Inflammatory macrophage treated with lipopolysaccharide for 4 hours (primary cell): Measurements from ENCODE around the gene TMEM121.
"Not testable (repeated sequence)": the region's sequence is repeated elsewhere in the genome, so short reads cannot be mapped to it uniquely, and the experiment has no call there.

Source experiments
- DNase-seq: peaks from one replicate; pipeline ENCODE4 v3.0.0-alpha.2; 2020

Gene TMEM121

DNA sequence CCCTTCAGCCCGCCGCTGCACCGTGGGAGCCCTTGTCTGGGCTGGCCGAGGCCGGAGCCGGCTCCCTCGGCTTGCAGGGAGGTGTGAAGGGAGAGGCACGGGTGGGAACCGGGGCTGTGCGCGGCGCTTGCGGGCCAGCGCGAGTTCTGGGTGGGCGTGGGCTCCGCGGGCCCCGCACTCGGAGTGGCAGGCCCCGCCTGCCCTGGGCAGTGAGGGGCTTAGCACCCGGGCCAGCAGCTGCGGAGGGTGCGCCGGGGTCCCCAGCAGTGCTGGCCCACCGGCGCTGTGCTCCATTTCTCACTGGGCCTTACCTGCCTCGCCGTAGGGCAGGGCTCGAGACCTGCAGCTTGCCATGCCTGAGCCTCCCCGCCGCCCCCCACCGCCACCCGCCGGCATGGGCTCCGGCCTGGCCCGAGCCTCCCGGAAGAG, 21.4 kb downstream of the TMEM121 start:
- no peak for DNase-seq

DNA sequence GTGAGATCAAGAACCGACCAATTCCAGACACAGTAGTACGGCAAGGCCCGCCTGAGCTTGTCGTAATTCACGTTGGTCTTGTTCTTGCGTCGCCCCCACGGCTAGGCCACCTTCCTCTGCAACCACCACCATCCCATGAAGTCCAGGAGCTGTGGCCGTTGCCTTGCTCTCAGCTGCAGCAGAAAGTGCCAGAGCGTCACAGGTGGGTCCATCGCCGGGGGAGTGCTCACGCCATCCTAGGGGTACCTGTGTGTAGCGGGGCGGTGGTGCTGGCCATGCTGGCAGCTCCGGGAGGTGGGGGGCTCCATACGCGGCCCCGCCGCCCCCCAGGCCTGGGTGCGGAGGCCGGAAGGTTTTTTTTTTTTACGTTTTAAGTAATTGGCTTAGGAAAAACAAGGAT, 23.1 kb downstream of the TMEM121 start:
- no peak for DNase-seq

DNA sequence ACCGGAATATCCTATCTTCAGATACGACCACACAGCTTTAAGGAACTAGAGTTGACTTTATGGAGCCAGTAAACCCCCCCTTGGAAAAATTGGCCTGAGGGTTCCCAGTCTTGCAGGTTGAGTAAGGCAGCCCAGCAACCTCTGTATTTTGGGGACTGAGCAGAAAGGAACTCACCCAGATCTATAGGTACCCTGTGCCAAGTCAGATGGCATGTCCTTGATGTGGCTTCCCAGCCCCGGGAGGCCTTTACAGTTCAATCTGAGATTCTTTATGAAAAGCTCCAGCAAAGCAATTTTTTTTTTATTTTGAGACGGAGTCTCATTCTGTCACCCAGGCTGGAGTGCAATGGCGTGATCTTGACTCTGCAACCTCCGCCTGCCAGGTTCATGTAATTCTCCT, 27.6 kb downstream of the TMEM121 start:
- no peak for DNase-seq

DNA sequence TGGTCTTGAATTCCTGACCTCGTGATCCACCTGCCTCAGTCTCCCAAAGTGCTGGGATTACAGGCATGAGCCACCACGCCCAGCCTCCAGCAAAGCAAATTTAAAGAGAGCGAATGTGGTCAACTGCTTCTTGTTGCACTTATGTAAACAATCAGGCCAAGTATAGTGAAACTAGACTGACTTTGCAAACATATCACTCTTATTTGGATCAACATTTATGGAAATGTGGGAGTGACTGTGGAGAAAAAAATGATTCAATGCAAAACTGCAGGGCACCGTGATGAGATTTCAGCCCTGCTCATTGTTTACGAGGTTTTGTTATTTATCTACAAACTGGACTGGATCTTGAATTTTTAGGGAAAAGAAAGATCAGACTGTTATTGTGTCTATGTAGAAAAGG, 28.1 kb downstream of the TMEM121 start:
- no peak for DNase-seq

DNA sequence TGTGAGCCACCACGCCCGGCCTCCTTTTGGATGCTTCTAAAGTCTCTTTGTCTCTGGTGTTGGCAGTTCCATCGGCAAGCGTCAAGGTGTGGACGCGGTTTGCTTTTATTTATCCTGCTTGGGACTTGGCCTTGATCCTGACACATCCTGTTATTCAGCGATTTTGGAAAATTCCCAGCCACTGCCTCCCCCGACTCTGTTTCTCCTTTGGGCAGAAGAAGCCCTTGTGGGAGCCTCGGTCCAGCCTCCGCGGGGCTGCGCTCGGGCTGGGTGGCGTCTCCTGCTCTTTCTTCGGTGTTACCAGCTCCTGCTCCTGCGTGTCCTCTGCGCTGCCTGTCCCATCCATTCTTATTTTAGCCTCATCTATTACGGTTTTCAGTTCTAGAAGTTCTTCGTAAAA, 31.3 kb downstream of the TMEM121 start:
- not testable (repeated sequence) for DNase-seq

DNA sequence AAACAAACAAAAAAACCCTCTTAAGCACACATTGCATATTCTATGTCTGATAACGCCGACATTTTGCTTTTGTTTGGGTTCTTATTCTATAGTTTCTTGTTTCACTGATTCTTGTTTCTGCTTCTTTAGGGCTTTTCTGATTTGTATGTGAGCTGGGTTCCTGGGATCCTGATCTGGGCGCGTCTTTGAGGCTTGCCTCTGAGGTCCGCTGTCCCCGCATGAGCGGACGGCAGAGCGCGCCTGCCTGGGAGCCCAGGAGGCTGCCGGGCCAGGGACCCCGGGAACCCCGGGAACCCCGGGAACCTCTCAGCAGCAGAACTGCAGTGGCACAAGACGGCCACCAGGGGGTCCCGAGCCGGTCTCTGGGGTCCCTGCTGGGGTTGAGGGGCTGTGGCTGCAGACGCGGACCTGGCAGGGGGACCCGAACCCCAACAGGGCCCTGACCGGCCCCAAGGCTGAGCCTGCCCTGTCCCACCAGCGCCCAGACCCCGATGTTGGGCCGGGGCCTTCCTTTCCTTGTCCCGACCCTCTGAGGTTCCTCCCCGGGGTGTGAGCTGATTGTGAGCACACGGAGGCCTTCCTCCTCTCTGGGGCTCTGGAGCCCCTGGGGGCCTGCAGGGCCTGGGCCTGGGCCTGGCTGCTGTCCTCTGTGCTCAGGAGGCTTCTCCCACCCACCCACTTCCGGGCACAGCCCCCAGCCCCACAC, 32.2 kb downstream of the TMEM121 start:
- not testable (repeated sequence) for DNase-seq

DNA sequence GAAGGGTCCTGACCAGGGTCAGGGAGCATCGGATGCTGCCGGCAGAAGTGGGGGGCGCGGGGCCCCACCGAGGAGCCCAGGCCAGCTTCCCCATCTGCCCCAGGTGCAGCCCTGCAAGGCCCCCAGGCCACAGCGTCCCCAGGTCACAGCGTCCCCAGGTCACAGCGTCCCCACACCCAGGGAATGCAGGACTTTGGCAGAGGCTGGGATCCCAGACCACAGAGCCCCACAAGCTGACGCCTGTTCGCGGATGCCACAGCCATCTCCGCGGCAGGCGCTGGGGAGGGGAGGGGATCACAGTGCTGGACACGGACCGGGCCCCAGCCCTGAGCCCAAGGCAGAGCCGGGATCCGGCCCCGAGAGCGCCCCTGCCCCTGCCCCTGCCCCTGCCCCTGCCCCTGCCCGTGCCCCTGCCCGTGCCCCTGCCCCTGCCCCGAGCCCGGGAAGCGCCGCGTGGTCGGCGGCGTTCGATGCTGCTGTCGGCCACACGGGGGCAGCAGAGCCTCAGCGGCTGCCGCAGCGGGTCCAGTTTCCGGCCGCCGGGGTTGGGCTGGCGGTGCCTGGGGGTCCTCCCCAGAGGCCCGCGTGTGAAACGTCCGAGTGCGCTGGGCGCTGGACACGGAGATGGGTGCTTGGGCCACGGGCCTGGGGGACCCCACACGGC, 33.1 kb downstream of the TMEM121 start:
- DNase-seq = not testable (repeated sequence)

DNA sequence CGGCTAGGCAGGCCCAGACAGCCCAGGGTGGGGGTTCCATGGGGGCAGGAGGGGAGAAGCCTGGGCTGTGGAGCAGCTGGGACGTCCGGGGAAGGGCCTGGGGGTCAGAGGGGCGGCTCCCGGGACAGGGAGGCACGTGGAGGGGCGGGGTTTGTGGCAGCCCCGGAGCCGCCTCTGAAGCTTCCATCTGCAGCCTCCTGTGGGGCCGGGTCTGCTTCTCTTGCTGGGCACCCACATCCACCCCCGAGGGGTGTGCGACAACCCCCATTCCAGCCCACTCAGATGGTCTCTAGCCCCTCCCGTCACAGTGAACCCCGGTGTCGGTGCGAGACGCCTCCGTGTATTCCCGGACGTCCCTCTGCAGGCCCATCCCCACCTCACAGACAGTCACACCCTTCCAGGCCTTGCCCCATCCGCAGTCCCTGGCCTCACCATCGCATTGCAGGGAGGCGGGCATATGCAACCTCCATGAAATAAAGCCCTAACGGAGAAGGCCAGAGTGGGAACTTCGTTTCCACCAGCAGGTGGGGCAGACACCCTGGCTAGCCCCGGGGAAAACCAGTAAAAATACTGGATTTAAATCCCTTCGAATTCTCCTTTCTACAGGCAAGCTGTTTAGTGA, 33.8 kb downstream of the TMEM121 start:
- DNase-seq = not testable (repeated sequence)

DNA sequence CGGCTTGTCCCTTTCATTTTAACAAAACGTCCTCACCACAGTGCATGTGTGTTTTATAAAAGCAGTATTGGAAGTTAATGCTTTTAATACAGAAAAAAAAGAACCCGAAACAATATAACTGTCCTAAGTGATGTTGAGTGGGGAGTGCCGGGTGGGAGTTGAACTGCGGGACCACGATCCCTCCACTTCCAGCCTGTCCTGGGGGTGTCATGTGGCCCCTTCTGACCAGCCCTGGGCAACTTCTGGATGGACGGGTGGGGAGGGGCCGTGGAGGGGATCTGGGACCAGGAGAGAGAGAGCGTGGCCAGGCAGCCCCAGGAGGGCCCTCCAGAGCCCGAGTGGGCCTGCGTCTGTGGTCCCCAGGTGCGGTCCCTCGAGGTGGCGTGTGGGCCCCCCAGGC, 35.0 kb downstream of the TMEM121 start:
- not testable (repeated sequence) for DNase-seq

DNA sequence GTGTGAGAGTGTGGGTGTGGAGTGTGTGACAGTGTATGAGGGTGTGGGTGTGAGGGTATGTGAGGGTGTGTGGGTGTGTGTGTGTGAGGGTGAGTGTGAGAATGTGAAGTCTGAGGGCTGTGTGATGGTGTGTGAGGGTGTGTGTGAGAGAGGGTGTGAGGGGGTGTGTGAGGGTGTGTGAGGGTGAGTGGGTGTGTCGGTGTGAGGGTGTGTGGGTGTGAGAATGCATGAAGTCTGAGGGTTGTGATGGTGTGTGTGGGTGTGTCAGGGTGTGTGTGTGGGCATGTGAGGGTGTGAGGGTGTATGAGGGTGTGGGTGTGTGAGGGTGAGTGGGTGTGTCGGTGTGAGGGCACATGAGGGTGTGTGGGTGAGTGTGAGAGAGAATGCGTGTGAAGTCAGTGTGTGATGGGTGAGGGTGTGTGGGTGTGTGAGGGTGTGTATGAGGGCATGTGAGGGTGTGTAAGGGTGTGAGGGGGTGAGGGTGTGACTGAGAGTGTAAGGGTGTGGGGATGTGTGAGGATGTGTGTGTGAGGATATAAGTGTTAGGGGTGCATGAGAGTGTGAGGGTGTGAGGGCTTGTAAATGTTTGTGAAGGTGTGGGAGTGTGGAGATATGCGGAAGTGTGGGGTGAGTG, 36.4 kb downstream of the TMEM121 start:
- no peak for DNase-seq

DNA sequence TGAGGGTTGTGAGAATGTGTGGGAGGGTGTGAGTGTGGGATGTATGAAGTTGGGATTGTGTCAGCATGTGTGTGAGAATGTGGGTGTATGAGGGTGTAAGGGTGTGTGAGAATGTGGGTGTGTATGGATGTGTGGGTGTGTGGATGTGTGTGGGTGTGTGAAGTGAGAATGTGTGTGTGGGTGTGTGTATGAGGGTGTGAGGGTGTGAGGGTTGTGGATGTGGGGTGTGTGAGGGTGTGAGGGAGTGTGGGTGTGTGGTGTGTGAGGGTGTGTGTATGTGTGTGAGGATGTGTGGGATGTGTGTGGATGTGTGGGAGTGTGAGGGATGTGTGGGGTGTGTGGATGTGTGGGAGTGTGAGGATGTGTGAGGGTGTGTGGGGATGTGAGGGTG, 37.0 kb downstream of the TMEM121 start:
- no peak for DNase-seq

DNA sequence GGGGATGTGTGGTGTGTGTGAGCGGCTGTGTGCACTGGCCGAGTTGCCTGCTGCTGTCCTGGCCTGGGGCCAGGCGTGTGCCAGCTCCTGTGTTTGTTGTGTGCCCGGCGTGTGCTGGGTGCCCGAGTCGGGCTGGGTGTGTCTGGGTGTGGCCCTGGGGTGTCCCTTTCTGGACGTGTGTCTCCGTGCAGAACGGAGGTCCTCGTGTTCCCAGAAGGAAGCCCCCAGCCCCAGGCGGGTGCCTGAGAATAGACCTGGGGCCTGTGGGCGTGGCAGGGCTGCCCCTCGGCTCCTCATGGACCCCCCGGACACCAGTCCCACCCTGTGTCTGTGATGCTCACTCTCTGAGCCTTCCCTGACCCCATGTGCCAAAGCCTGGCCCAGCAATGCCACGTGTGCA, 38.2 kb downstream of the TMEM121 start:
- not testable (repeated sequence) for DNase-seq

DNA sequence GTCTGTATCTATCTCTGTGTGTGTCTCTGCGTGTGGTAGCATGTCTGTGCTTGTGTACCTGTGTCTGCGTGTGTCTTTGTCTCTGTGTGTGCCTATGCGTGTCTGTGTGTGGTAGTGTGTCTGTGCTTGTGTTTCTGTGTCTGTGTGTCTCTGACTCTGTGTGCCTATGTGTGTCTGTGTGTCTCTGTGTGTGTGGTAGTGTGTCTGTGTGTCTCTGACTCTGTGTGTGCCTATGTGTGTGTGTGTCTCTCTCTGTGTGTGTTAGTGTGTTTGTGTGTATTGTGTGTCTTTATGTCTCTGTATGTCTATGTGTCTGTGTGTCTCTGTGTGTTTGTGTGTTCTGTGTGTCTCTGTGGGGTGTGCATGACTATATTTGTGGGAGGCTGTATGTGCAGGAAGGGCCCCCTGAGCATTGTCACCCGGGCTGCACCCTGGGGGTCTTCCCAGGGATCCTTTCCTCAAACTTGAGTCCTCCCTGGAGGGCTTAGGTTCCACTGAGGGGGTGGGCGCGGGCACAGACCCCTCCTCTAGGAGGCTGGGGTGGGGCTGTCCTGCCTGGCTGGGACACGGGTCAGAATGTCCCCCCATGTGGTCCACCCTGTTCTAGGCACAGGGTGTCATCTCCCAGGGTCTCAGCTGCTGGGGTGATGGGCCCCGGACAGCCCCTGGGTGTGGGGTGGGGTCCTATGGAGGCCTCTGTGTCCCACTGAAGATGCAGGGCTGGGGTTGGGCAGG, 39.0 kb downstream of the TMEM121 start:
- DNase-seq = not testable (repeated sequence)

DNA sequence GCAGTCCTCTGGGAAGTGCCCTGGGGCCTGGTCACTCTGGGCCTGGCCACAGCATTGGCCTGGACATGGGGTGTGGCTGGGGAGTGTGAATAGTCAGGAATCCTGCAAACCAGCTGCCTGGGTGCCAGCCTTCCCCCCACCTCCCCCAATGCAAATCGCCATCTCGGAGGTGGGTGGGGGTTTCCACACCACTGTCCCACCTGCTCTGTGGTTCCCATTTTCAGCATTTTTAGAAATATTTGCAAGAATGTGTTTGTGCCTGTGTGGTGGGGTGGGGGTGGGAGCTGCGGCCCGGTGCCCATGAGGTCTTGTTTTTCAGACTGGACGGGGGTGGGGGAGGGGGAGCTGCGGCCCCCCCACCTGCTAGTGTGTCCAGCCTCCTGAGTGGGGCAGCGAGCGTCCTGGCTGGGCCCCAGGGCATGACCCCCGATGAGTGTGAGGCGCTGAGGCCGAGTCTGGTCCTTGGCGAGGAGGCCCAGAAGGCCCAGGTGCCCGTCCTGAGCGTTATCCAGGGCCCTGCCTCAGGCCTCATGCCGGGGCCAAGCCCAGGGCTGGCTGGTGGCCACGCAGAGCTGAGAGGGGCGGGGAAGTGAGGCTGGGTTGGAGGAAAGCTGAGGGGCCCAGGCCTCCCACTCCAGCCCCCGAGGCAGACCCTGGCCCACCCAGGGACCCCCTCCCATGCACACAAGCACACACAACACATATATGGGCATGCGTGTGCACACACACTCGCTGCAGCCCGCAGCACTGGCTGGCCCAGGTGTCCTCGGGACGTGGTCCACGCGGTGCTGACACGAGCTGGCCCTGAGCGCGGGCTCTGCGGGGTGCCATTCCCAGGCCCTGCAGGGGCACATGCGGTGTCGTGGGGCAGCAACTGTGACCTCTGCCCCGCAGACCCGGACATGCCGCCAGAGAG, 40.1 kb downstream of the TMEM121 start:
- not testable (repeated sequence) for DNase-seq

DNA sequence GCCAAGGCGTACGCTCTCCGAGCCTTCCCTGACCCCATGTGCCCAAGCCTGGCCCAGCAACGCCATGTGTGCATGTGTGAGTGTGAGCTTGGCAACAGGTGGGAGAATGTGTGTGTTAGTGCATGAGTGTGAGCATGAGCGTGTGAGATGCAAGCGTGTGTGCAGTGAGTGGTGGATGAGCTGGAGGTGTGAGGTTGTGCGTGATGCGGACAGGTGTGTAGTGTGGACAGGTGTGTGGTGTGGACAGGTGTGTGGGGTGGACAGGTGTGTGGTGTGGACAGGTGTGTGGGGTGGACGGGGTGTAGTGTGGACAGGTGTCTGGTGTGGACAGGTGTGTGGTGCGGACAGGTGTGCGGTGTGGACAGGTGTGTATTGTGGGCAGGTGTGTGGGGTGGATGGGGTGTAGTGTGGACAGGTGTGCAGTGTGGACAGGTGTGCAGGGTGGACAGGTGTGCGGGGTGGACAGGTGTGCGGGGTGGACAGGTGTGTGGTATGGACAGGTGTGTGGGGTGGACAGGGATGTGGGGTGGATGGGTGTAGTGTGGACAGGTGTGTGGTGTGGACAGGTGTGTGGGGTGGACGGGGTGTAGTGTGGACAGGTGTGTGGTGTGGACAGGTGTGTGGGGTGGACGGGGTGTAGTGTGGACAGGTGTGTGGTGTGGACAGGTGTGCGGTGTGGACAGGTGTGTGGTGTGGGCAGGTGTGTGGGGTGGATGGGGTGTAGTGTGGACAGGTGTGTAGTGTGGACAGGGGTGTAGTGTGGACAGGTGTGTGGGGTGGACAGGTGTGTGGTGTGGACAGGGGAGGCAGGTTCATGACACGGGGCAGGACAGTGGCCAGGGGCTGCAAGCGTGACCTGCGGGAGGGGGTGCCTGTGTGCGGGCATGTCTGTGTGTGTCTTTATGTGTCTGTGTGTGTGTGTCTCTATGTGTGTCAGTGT, 41.1 kb downstream of the TMEM121 start:
- not testable (repeated sequence) for DNase-seq

DNA sequence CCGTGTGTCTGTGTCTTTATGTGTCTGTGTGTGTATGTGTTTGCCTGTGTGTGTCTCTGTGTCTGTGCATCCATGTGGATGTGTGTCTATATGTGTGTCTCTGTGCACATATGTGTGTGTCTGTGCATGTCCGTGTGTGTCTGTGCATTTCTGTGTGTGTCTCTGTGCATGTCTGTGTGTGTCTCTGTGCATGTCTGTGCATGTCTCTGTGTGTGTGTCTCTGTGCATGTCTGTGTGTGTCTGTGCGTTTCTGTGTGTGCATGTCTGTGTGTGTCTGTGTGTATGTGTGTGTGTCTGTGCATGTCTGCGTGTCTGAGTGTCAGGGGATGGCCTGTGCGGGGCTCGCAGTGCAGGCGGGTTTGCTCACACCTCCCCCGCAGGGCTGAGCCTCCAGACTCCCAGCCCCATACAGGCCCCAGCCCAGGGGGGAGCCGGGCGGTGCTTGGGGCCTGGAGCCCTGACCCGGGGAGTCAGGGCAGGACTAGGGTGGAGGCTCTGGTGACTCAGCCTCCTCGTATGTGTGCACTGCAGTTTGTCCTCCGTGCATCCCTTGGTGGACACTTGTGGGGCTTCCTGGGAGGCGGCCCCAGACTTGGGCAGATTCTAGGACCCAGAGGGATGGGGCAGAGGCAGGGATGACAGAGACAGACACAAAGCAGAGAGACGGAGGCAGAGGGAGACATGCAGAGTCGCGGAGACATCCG, 41.9 kb downstream of the TMEM121 start:
- DNase-seq = not testable (repeated sequence)

DNA sequence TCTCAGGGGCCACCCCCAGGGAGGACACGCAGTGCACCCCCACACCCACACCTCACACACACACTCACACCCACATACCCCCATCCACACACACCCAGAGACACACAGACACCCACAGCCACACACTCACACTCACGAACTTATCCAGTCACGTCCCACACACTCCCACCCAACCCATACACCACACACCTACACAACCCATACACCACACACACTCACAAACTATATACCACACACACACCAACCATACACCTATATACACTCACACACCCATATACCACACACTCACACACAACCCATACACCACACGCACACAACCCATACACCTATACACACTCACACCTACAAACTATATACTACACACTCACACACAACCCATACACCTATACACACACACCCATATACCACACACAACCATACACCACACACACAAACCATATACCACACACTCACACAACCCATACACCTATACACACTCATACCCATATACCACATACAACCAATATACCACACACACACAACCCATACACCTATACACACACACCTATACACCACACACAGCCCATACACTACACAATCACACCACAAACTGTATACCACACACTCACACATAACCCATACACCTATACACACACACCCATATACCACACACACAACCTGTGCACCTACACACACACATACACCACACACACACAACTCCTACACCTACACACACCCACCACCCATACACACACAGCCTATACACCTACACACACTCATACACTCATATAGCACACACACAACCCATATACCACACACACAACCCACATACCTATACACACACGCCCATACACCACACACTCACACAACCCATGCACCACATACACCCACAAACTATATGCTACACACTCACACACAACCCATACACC, 42.7 kb downstream of the TMEM121 start:
- DNase-seq = no peak

DNA sequence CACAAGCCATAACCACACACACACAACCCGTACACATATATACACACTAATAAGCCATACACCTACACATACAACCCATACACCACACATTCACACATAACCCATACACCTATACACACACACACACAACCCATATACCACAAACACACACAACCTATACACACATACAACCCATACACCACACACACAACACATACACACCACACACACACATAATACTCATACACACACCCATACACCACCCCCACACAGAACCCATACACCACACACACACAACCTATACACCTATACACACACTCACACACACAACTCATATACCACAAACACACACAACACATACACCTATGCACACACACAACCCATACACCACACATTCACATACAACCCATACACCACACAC, 44.1 kb downstream of the TMEM121 start:
- no peak for DNase-seq
